ENCODE results near the gene ARL5C.

Gene ARL5C

GRCh38 chr17:39113871-39114270 lies 52.1 kb downstream of the ARL5C start:
- TF ChIP-seq TAF1 (IDR thresholded peaks at IDR 0.05; ENCODE audit: borderline replicate concordance, insufficient read depth, low read length) = no peak
- TF ChIP-seq FOXP2 (optimal IDR thresholded peaks at IDR 0.05; ENCODE audit: borderline replicate concordance, extremely low read depth, extremely low read length, insufficient read depth) = no peak
- no peak for TF ChIP-seq POLR2AphosphoS5 (IDR thresholded peaks at IDR 0.05; ENCODE audit: low read depth, low read length)
- no peak for TF ChIP-seq REST (IDR thresholded peaks at IDR 0.05; ENCODE audit: insufficient read depth in 1 of 2, low read depth in 2 of 2, low read length in 2 of 2)

- TF ChIP-seq TAF1 (IDR thresholded peaks at IDR 0.05; ENCODE audit: borderline replicate concordance, insufficient read depth, low read length) (no peak), SIN3A (IDR thresholded peaks at IDR 0.05; ENCODE audit: borderline replicate concordance, insufficient read depth, low read length) (no peak), FOXP2 (optimal IDR thresholded peaks at IDR 0.05; ENCODE audit: borderline replicate concordance, extremely low read depth, extremely low read length, insufficient read depth) (no peak), POLR2AphosphoS5 (IDR thresholded peaks at IDR 0.05; ENCODE audit: low read depth, low read length) (no peak), REST (IDR thresholded peaks at IDR 0.05; ENCODE audit: insufficient read depth in 1 of 2, low read depth in 2 of 2, low read length in 2 of 2) (no peak)
These were observed 55.4 kb downstream of the ARL5C start for GRCh38 chr17:39110435-39111136.

DNA sequence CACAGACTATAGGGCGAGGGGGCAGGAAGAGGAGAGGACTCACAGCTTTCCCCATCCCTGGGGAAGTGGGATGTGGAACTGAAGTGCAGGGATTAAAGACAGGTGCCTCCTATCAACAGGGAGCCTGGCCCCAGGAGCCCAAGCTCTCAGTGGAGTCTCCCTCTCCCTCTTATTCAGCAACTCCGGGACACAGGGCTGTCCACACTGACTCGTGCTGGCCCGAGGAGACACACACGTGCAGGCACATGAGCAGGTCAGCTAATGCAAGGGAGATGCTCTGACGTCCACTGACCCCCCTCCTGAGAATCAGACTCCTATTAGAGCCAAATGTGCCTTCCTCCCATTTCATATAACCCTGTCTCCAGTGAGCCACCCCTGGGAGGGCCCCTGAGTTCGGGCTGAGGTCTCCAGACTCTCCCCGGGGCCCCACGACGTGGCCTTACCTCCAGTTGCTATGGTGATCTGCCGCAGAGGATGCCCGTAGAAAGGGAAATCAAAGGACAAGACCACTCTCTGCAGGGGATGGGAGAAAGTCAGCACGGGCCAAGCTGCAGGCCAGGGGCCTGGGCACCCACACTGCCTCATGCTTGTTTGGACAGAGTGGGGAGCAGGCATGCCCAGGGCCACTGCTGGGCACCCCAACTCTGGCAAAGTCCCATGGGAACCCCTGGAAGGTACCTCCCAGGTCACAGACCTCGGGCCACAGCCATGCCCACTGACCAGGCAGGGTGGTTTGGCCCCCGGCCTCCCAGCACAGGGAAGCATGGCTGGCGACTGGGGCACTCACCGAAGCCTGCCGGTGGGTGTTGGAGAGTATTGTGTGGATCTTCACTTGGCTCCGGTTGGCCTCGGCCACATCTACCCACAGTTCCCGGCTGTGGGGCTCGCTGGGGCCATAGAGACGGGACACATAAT lies 57.2 kb downstream of the ARL5C start:
- TF ChIP-seq FOXP2 (optimal IDR thresholded peaks at IDR 0.05; ENCODE audit: borderline replicate concordance, extremely low read depth, extremely low read length, insufficient read depth) = no peak
- TF ChIP-seq POLR2AphosphoS5 (IDR thresholded peaks at IDR 0.05; ENCODE audit: low read depth, low read length) = no peak
- TF ChIP-seq TAF1 (IDR thresholded peaks at IDR 0.05; ENCODE audit: borderline replicate concordance, insufficient read depth, low read length) = no peak

GRCh38 chr17:39107973-39108372 lies 58.0 kb downstream of the ARL5C start:
- no peak for TF ChIP-seq POLR2AphosphoS5 (IDR thresholded peaks at IDR 0.05; ENCODE audit: low read depth, low read length)
- no peak for TF ChIP-seq TAF1 (IDR thresholded peaks at IDR 0.05; ENCODE audit: borderline replicate concordance, insufficient read depth, low read length)
- no peak for TF ChIP-seq SIN3A (IDR thresholded peaks at IDR 0.05; ENCODE audit: borderline replicate concordance, insufficient read depth, low read length)
- TF ChIP-seq REST (IDR thresholded peaks at IDR 0.05; ENCODE audit: insufficient read depth in 1 of 2, low read depth in 2 of 2, low read length in 2 of 2) = no peak
- TF ChIP-seq FOXP2 (optimal IDR thresholded peaks at IDR 0.05; ENCODE audit: borderline replicate concordance, extremely low read depth, extremely low read length, insufficient read depth) = no peak

DNA sequence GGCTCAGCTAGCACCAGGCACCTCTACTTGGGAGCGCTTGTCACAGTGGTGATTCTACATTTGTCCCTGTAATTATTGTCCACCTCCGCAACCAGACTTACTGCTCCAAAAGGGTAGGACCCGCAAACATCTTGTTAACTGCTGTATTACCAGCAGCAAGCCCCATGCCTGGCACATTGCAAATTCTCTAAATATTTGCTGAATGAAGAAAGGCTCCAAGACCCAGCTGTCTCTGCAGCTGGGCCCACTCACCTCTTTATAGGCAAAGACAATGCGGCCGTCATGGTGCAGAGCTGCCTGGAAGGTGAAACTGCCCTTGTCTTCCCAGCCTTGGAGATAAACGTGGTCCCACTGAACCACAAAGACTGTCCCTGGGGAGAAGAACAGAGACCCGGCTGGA lies 58.8 kb downstream of the ARL5C start:
- TF ChIP-seq TAF1 (IDR thresholded peaks at IDR 0.05; ENCODE audit: borderline replicate concordance, insufficient read depth, low read length) (no peak), POLR2AphosphoS5 (IDR thresholded peaks at IDR 0.05; ENCODE audit: low read depth, low read length) (no peak), SIN3A (IDR thresholded peaks at IDR 0.05; ENCODE audit: borderline replicate concordance, insufficient read depth, low read length) (no peak), REST (IDR thresholded peaks at IDR 0.05; ENCODE audit: insufficient read depth in 1 of 2, low read depth in 2 of 2, low read length in 2 of 2) (no peak), FOXP2 (optimal IDR thresholded peaks at IDR 0.05; ENCODE audit: borderline replicate concordance, extremely low read depth, extremely low read length, insufficient read depth) (no peak)

All from PFSK-1 (cell line).